Testis (tissue), 2 donors: ENCODE results near the gene LSR.

Source experiments
- POLR2A ChIP-seq: fragments of 450-650 bp; IDR thresholded peaks from one replicate; pipeline ENCODE4 v1.6.1; 2017; ENCODE audit warnings: antibody characterized with exemption, mild to moderate bottlenecking, moderate library complexity
- TF ChIP-seq, protein P1 (sequence below), 3 experiments: fragments of 450-650 bp in 2 of 3; fragments of 200-600 bp in 1 of 3; sonication (generic) in 1 of 3; IDR thresholded peaks; one replicate each; pipeline ENCODE4 v1.5.1; 2016 to 2019; ENCODE audit warnings: antibody characterized with exemption in 3 of 3, mild to moderate bottlenecking in 2 of 3, moderate library complexity in 1 of 3

DNA sequence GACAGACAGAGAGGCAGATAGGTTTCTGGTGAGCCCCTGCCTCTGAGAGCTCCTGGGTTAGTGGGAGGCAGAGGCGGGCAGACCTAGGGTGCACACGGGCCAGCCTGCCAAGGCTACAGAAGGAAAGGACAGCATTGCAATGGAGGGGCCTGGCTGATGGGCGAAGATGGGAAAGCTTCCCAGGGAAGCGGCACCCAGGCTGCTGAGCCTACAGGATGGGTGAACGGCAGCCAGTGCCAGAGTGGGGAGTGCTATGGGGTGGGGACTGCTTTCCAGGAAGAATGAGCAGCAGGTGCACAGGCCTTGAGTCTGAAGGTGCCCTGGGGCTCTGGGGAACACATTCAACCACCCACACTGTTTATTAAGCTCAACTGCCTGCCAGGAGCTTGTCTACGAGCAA lies 42.5 kb downstream of the LSR start:
- TF ChIP-seq POLR2A: no peak
- TF ChIP-seq, protein P1, sequence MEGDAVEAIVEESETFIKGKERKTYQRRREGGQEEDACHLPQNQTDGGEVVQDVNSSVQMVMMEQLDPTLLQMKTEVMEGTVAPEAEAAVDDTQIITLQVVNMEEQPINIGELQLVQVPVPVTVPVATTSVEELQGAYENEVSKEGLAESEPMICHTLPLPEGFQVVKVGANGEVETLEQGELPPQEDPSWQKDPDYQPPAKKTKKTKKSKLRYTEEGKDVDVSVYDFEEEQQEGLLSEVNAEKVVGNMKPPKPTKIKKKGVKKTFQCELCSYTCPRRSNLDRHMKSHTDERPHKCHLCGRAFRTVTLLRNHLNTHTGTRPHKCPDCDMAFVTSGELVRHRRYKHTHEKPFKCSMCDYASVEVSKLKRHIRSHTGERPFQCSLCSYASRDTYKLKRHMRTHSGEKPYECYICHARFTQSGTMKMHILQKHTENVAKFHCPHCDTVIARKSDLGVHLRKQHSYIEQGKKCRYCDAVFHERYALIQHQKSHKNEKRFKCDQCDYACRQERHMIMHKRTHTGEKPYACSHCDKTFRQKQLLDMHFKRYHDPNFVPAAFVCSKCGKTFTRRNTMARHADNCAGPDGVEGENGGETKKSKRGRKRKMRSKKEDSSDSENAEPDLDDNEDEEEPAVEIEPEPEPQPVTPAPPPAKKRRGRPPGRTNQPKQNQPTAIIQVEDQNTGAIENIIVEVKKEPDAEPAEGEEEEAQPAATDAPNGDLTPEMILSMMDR (IDR thresholded peaks at IDR 0.05): no peak
